Smooth muscle cell of the pulmonary artery (primary cell): ENCODE measurements around the gene PIGU. TPM values are rescaled to one million over a fixed set of nuclear protein-coding genes. Genes with fewer than 3 reads are reported as not detected.

Experiments
- total RNA-seq: library from RNA; depleted of rRNA; stranded (reverse); fragments of >200 nt; gene quantifications from 2 replicates; pipeline ENCODE4 v1.2.3, GENCODE V29; 2014

The PIGU gene, protein sequence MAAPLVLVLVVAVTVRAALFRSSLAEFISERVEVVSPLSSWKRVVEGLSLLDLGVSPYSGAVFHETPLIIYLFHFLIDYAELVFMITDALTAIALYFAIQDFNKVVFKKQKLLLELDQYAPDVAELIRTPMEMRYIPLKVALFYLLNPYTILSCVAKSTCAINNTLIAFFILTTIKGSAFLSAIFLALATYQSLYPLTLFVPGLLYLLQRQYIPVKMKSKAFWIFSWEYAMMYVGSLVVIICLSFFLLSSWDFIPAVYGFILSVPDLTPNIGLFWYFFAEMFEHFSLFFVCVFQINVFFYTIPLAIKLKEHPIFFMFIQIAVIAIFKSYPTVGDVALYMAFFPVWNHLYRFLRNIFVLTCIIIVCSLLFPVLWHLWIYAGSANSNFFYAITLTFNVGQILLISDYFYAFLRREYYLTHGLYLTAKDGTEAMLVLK
- total RNA-seq = 7.2 and 8.5 TPM in 2 replicates

DNA sequence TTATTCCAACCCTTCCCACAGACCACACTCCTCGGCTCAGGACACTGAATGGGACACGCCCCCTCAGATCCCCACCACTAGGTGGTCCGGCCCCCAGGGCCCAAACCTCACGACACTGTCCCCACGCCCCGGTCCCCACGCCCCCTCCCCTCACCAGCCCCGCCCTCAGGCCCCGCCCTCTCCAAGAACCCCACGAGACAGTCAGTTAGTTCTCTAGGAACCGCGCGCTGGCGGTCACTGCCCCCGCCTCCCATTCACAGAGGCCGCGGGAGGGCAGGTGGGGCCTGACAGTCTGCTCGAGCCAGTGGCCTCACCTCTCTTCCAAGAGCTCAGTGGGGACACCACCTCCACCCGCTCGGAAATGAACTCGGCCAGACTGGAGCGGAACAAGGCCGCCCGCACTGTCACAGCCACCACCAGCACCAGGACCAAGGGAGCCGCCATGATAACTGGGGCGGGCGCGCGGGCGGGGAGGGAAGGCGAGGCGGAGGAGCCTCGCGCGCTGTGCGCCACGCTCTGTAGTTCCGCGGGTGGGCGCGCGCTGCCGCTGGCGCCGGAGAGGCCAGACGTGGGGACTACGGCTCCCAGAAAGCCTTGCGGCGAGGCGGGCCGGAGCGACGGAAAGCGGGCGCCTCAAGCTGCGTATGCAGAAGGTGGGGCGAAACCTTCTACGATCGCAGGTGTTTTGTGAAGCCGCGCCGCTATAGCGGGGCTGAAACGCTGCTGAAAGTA is at the start of gene PIGU:
Gene PIGU (minus strand): TSS at position 451 of the 732 bp plus-strand sequence. CDS start 7 bp downstream, at position 444.

DNA sequence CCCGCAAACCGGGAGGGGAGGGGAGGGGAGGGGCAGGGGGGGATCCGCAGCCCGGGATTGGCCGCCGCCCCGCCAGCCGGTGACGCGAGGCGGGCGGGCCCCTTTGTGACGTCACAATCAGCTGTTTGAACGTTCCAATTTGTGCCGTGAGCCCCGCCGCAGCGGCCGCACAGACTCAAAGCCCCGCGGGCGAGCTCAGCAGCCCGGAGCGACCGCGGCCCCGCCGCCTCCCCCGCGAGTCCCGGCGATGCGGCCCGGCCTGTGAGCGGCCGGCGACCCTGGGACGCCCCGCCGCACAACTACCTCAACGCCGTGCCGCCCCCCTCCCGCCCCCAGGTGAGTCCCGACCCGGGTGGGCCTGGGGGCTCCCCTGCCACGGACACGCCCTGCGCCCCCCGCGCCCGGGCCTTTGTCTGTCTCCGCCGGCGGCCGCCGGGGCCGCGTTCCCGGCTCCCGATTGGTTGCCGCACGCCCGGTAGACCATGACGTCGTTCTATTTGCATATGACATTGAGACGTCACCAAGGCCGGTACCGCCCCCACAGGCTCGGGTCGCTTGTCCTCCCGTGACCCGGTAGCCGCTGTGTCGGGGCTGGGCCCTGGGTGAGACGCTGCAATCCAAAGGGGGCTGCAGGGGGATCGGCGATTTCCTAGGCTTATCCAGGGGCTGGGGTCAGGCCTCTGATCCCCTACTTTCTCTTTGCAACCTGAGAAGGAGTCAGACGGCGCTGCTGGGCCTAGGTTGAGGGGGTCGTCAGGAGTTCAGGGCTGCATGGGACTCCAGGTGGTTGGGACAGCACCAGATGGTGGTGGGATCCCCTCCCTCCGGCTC is 27.5 kb upstream of the PIGU start, which contains the start of gene TP53INP2:
Gene TP53INP2 (plus strand): TSS at position 168 of the 831 bp plus-strand sequence. CDS start 4,396 bp downstream, outside the sequence.

DNA sequence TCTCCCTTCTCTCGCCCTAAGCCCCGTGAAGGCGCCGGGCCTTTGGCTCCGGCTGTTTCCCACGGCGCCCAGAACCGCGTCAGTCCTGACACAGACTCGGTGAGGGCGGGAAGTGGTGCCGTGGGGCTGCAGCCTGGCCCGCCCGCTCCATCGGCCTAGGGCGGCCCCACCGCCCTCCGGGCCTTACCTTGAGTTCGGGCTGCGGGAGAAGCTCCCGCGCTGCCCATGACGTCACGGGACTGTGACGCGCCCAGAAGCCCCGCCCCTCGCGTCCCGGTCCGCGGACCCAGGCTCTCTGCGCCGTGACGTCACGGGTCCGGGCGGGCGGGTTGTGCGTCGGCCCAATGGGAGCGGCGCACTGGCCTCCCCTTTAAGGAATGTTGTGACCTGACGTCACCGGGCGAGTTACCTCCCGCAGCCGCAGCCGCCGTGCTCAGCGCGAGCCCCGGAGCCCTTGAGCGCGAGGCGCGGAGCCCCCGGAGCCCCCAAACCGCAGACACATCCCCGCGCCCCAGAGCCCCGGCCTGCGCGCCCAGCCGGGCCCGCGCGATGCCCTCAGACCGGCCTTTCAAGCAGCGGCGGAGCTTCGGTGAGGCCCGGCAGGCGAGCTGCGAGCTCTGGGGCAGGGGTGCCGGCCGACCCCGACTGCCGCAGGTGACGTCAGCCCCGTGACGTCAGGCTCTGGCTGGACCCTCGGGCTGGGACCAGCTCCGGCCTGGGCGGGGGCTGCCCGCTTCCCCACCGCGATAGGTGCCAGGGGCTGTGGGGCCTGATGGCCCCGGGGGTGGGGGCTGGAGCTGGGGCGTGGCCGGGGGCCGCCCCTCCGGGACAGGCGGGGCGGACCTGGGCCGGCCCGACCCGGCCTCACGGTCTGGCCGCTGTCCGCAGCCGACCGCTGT is 118.3 kb downstream of the PIGU start, which contains the start of gene MAP1LC3A:
Gene MAP1LC3A (plus strand): TSS at position 399 of the 899 bp plus-strand sequence. CDS start 151 bp downstream, at position 550.

DNA sequence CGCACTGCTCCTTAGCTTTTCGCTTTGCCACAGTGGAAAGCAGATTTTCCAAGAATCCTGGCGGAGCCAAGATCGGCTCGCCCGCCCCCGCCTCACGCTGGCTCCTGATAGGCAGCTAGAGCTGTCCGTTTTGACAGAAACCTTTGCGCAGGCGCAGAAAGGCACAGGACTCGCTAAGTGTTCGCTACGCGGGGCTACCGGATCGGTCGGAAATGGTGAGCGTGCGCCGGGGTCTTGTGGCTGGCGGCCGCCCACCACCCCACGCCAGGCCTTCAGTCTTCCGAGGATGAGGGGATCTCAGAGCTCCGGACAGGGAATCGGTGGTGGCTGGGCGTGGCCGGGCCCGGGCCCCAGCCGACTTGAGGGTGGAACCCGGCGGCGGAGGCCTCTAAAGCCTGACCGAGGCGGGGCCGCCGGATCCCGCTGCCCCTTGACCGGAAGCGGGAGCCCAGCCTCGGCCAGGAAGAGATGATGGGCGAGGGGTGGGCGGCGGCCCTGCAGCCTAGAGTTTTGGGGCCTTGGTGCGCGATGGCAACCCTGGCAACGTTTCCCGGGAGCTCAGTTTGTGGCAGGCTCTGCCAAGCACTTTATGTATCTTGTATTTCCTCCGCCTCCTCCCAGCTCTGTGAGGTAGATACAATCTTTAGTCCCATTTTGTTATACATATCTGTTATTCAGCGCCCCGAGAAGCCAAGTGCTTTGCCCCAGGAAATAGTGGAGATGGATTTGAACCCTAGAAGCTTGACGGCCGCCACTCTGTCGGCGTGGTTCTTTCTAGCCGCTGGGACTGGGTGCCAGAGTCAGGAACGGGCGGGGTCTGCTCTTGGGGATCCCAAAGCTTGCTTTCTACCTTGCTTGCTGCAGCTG is 160.4 kb downstream of the PIGU start, which contains the start of gene DYNLRB1:
Gene DYNLRB1 (plus strand): TSS at position 176 of the 867 bp plus-strand sequence. CDS start 37 bp downstream, at position 213.

Other genes starting within 250 kb of the PIGU start
- 79.5 and 112 TPM in 2 replicates for gene DYNLRB1, start 160.7 kb downstream of the PIGU start, total RNA-seq
- gene MAP1LC3A, start 118.4 kb downstream of the PIGU start, total RNA-seq = 28.3 and 29.1 TPM in 2 replicates
- 6.2 and 7.6 TPM in 2 replicates for gene TP53INP2, start 27.3 kb upstream of the PIGU start, total RNA-seq
- gene NCOA6, start 148.6 kb upstream of the PIGU start, total RNA-seq = 7.5 and 7.6 TPM in 2 replicates
- 20.6 and 24.8 TPM in 2 replicates for gene GGT7, start 195.8 kb upstream of the PIGU start, total RNA-seq
- 40.3 and 42.7 TPM in 2 replicates for gene ACSS2, start 199.5 kb upstream of the PIGU start, total RNA-seq